Measurements from ENCODE around the gene TLX2.

DNA sequence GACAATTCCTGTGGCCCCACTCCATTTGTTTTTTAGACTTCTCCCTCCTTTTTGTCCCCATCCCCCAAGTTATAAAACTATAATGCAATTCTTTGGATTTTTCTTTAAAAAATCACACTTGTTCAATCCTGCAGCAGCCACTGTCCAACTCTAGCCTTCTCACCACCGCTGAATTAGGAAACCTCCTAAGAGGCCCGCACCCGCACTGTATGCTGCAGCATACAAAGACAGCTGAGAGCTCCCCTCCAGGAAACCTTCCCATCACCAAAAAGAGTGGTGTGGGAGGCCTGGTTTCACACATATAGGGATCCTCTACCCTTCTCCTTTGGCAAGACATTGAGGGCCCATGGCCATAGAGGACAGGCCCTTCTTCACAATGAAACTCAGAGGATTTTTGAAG lies 9.7 kb upstream of the TLX2 start:
- TF ChIP-seq ZNF292 (tag by site-specific recombination; IDR thresholded peaks at IDR 0.05; ENCODE audit: borderline replicate concordance, low read depth) = no peak
- TF ChIP-seq ZNF138 (tag by site-specific recombination; IDR thresholded peaks at IDR 0.05; ENCODE audit: borderline replicate concordance) = no peak

Data from HEK293 (cell line).